Lower leg skin (tissue), 4 donors: ENCODE measurements around the gene SLC8A1. TPM values are rescaled to one million over a fixed set of nuclear protein-coding genes. Genes with fewer than 3 reads are reported as not detected.

Experiments
- DNase-seq, 2 donors: peaks; one replicate each; pipeline ENCODE4 v3.0.0-alpha.2; 2019; ENCODE audit warnings: low spot score in 2 of 2
- H3K4me3 ChIP-seq: fragments of 200-600 bp; sonication (generic); 2 replicates; pipeline ENCODE4 v1.5.1; 2017; ENCODE audit warnings: mild to moderate bottlenecking, low read depth; ENCODE audit not compliant: poor library complexity, severe bottlenecking
- CTCF ChIP-seq, 3 donors: fragments of 450-650 bp; IDR thresholded peaks; one replicate each; pipeline ENCODE4 v1.5.1; 2016; ENCODE audit warnings: antibody characterized with exemption in 3 of 3, mild to moderate bottlenecking in 3 of 3, moderate library complexity in 2 of 3
- POLR2A ChIP-seq, 2 donors: fragments of 450-650 bp; IDR thresholded peaks; one replicate each; pipeline ENCODE4 v1.6.1; 2016 to 2017; ENCODE audit warnings: antibody characterized with exemption in 2 of 2, mild to moderate bottlenecking in 1 of 2, moderate library complexity in 1 of 2
- WGBS, 2 donors: methylation state at CpG; one replicate each; pipeline ENCODE4 v1.1.5; 2018; 5-methylcytosine and 5-hydroxymethylcytosine counted together
- intact Hi-C: fragments of 100-400 bp; cut with DNase I; formaldehyde crosslinking; loops from one replicate; pipeline ENCODE4 v1.15.0; 2023; ENCODE audit warnings: low total_unique reads
- total RNA-seq, 4 donors: library from RNA; depleted of rRNA; stranded (reverse); fragments of >200 nt; gene quantifications; one replicate each; pipeline ENCODE4 v1.1.0, GENCODE V29; 2016

Gene SLC8A1
- total RNA-seq, 4 donors from 2014 or later: 7.5 to 21.2 (median 13.0) TPM

- WGBS, 2 donors: 59 to 65% methylated on average over 2 of the region's 2 CpGs
- intact Hi-C loops: no loop called here
- DNase-seq: no peak
- no peak for TF ChIP-seq CTCF (IDR thresholded peaks at IDR 0.05)
- TF ChIP-seq POLR2A (IDR thresholded peaks at IDR 0.05): no peak
- H3K4me3 ChIP-seq: no peak overlapping the region
These were observed 285.9 kb downstream of the SLC8A1 start for GRCh38 chr2:40166006-40166405.

GRCh38 chr2:40165509-40165844 lies 286.4 kb downstream of the SLC8A1 start:
- intact Hi-C loops: no loop called here
- WGBS, 2 donors: 81 to 90% methylated on average over 4 of the region's 4 CpGs
- DNase-seq: no peak
- TF ChIP-seq POLR2A (IDR thresholded peaks at IDR 0.05): no peak
- no peak for TF ChIP-seq CTCF (IDR thresholded peaks at IDR 0.05)
- H3K4me3 ChIP-seq: no peak overlapping the region

- no peak for TF ChIP-seq POLR2A (IDR thresholded peaks at IDR 0.05)
- TF ChIP-seq CTCF (IDR thresholded peaks at IDR 0.05): no peak
- intact Hi-C loops: no loop called here
- no peak overlapping the region for H3K4me3 ChIP-seq
- no peak for DNase-seq
- 78% methylated on average over 9 of the region's 9 CpGs for WGBS, 2 donors
These were observed 287.0 kb downstream of the SLC8A1 start for GRCh38 chr2:40164736-40165508.

- TF ChIP-seq CTCF (IDR thresholded peaks at IDR 0.05) (no peak), POLR2A (IDR thresholded peaks at IDR 0.05) (no peak)
- intact Hi-C loops: no loop called here
- H3K4me3 ChIP-seq: no peak overlapping the region
- WGBS, 2 donors: 71 to 72% methylated on average over 1 of the region's 1 CpG
- no peak for DNase-seq
These were observed 289.9 kb downstream of the SLC8A1 start for GRCh38 chr2:40161986-40162385.

- intact Hi-C loops: no loop called here
- H3K4me3 ChIP-seq: no peak overlapping the region
- 60 to 81% methylated on average over 2 of the region's 2 CpGs for WGBS, 2 donors
- TF ChIP-seq CTCF (IDR thresholded peaks at IDR 0.05): no peak
- TF ChIP-seq POLR2A (IDR thresholded peaks at IDR 0.05): no peak
- no peak for DNase-seq
These were observed 291.1 kb downstream of the SLC8A1 start for GRCh38 chr2:40160751-40161218.

GRCh38 chr2:40159333-40159732 lies 292.6 kb downstream of the SLC8A1 start:
- no peak for DNase-seq
- 92% methylated on average over 2 of the region's 2 CpGs for WGBS, 2 donors
- intact Hi-C loops: no loop called here
- no peak for TF ChIP-seq CTCF (IDR thresholded peaks at IDR 0.05)
- TF ChIP-seq POLR2A (IDR thresholded peaks at IDR 0.05): no peak
- no peak overlapping the region for H3K4me3 ChIP-seq
